ENCODE measurements around the gene DMRTB1. TPM values are rescaled to one million over a fixed set of nuclear protein-coding genes. Genes with fewer than 3 reads are reported as not detected.

The DMRTB1 gene
- total RNA-seq, 2 experiments from 2014 or later: not detected

GRCh38 chr1:53442299-53442698, 16.9 kb upstream of the DMRTB1 start:
- no peak for DNase-seq
- POLR2A ChIA-PET: no interaction called here
- Mint-ChIP-seq H3K9me3 (no peaks in the 10 kb centered on the region), H3K27me3 (no peaks in the 10 kb centered on the region), H3K27ac (no peak overlapping the region), H3K36me3 (ENCODE audit: low read depth) (no peaks in the 10 kb centered on the region), H3K4me3 (no peak overlapping the region), H3K4me1 (ENCODE audit: low read depth) (no peaks in the 10 kb centered on the region)
- no peaks in the 10 kb centered on the region for H3K36me3 ChIP-seq (ENCODE audit: insufficient read depth, low read length)
- no peaks in the 10 kb centered on the region for H3K4me1 ChIP-seq (ENCODE audit: insufficient read depth, low read length)
- TF ChIP-seq CTCF (IDR thresholded peaks at IDR 0.05): no peak
- CTCF ChIA-PET: no interaction called here
- no peaks in the 10 kb centered on the region for H3K27me3 ChIP-seq (ENCODE audit: control insufficient read depth in 1 of 2, insufficient read depth in 2 of 2, low read length in 2 of 2)
- H3K4me3 ChIP-seq (ENCODE audit: low read length): no peak overlapping the region
- intact Hi-C loops (cut with DNase I, micrococcal nuclease): no loop called here
- ATAC-seq (ENCODE audit: poor library complexity): no peak
- H3K27ac ChIP-seq (ENCODE audit: low read depth in 1 of 2, low read length in 2 of 2): no peak overlapping the region
- peaks cover 0 to 16% of the 10 kb centered on the region in 2 experiments for H3K9me3 ChIP-seq (ENCODE audit: control insufficient read depth in 1 of 2, insufficient read depth in 1 of 2, low read length in 2 of 2)

- H3K9me3 ChIP-seq (ENCODE audit: control insufficient read depth in 1 of 2, insufficient read depth in 1 of 2, low read length in 2 of 2): no peaks in the 10 kb centered on the region
- no peak overlapping the region for H3K27ac ChIP-seq (ENCODE audit: low read depth in 1 of 2, low read length in 2 of 2)
- no peaks in the 10 kb centered on the region for H3K36me3 ChIP-seq (ENCODE audit: insufficient read depth, low read length)
- CTCF ChIA-PET: no interaction called here
- Mint-ChIP-seq H3K27ac (no peak overlapping the region), H3K4me3 (no peak overlapping the region), H3K27me3 (peaks cover 13% of the 10 kb centered on the region), H3K4me1 (ENCODE audit: low read depth) (no peaks in the 10 kb centered on the region), H3K36me3 (ENCODE audit: low read depth) (no peaks in the 10 kb centered on the region), H3K9me3 (no peaks in the 10 kb centered on the region)
- no peaks in the 10 kb centered on the region for H3K27me3 ChIP-seq (ENCODE audit: control insufficient read depth in 1 of 2, insufficient read depth in 2 of 2, low read length in 2 of 2)
- POLR2A ChIA-PET: no interaction called here
- H3K4me3 ChIP-seq (ENCODE audit: low read length): no peak overlapping the region
- DNase-seq: no peak
- ATAC-seq (ENCODE audit: poor library complexity): no peak
- TF ChIP-seq CTCF (IDR thresholded peaks at IDR 0.05): no peak
- H3K4me1 ChIP-seq (ENCODE audit: insufficient read depth, low read length): no peaks in the 10 kb centered on the region
- intact Hi-C loops (cut with DNase I, micrococcal nuclease): no loop called here
Observed at GRCh38 chr1:53446051-53446450, 13.1 kb upstream of the DMRTB1 start.

GRCh38 chr1:53447413-53447812, 11.8 kb upstream of the DMRTB1 start:
- H3K4me3 ChIP-seq (ENCODE audit: low read length): no peak overlapping the region
- ChIA-PET POLR2A (no interaction called here), CTCF (no interaction called here)
- no peak overlapping the region for H3K4me3 Mint-ChIP-seq
- H3K27ac ChIP-seq (ENCODE audit: low read depth in 1 of 2, low read length in 2 of 2): no peak overlapping the region
- ATAC-seq (ENCODE audit: poor library complexity) (no peak), DNase-seq (no peak)
- TF ChIP-seq CTCF (IDR thresholded peaks at IDR 0.05): no peak
- no peaks in the 10 kb centered on the region for H3K9me3 Mint-ChIP-seq
- no peaks in the 10 kb centered on the region for H3K9me3 ChIP-seq (ENCODE audit: control insufficient read depth in 1 of 2, insufficient read depth in 1 of 2, low read length in 2 of 2)
- no peak overlapping the region for H3K27ac Mint-ChIP-seq
- peaks cover 13% of the 10 kb centered on the region for H3K27me3 Mint-ChIP-seq
- no peaks in the 10 kb centered on the region for H3K36me3 Mint-ChIP-seq (ENCODE audit: low read depth)
- H3K4me1 ChIP-seq (ENCODE audit: insufficient read depth, low read length): no peaks in the 10 kb centered on the region
- no peaks in the 10 kb centered on the region for H3K36me3 ChIP-seq (ENCODE audit: insufficient read depth, low read length)
- intact Hi-C loops (cut with DNase I, micrococcal nuclease): no loop called here
- no peaks in the 10 kb centered on the region for H3K27me3 ChIP-seq (ENCODE audit: control insufficient read depth in 1 of 2, insufficient read depth in 2 of 2, low read length in 2 of 2)
- H3K4me1 Mint-ChIP-seq (ENCODE audit: low read depth): no peaks in the 10 kb centered on the region

All from CD4-positive, alpha-beta T cell (primary cell).